ENCODE measurements around the gene EIF4B. TPM values are rescaled to one million over a fixed set of nuclear protein-coding genes. Genes with fewer than 3 reads are reported as not detected.

Gene EIF4B
- total RNA-seq, 1 donor from 2014 or later: 904 TPM

DNA sequence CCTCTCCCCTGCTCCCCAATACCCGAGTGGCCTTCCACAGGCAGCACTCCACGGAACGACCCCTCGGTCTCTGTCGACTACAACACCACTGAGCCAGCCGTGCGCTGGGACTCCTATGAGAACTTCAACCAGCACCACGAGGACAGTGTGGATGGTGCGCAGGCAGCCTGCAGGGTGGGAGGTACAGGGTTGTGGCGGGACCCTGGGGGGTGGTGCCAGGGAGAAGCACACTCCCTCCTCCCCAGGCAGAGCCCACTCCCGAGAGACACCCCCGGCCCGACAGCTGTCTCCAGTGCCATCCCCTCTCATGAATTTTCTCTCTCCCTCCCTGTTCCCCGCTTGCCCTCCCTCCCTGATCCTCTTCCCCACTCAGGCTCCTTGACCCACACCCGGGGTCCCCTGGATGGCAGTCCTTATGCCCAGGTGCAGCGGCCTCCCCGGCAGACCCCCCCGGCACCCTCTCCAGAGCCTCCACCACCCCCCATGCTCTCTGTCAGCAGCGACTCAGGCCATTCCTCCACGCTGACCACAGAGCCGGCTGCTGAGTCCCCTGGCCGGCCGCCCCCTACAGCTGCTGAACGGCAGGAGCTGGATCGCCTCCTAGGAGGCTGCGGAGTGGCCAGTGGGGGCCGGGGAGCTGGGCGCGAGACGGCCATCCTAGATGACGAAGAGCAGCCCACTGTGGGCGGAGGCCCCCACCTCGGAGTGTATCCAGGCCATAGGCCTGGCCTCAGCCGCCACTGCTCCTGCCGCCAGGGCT, 52.6 kb downstream of the EIF4B start:
- no peak for DNase-seq (ENCODE audit: low read depth in 2 of 2)

DNA sequence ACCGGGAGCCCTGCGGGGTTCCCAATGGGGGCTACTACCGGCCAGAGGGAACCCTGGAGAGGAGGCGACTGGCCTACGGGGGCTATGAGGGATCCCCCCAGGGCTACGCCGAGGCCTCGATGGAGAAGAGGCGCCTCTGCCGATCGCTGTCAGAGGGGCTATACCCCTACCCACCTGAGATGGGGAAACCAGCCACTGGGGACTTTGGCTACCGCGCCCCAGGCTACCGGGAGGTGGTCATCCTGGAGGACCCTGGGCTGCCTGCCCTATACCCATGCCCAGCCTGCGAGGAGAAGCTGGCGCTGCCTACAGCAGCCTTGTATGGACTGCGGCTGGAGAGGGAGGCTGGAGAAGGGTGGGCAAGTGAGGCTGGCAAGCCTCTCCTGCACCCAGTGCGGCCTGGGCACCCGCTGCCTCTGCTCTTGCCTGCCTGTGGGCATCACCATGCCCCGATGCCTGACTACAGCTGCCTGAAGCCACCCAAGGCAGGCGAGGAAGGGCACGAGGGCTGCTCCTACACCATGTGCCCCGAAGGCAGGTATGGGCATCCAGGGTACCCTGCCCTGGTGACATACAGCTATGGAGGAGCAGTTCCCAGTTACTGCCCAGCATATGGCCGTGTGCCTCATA, 53.3 kb downstream of the EIF4B start:
- DNase-seq (ENCODE audit: low read depth in 2 of 2): no peak

DNA sequence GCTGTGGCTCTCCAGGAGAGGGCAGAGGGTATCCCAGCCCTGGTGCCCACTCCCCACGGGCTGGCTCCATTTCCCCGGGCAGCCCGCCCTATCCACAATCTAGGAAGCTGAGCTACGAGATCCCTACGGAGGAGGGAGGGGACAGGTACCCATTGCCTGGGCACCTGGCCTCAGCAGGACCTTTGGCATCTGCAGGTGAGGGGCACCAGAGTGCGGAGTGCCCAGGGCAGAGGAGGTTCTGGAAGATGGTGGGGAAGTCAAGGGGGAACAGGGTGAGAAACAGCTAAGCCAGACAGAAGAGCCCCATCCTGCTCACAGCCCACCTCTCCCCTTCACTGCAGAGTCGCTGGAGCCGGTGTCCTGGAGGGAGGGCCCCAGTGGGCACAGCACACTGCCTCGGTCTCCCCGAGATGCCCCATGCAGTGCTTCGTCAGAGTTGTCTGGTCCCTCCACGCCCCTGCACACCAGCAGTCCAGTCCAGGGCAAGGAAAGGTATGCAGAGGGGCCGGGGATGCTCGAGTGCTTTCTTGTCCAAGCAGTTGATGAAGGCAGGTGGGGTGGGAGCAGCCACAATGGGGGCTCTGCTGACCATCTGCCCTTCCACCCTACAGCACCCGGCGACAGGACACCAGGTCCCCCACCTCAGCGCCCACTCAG, 53.9 kb downstream of the EIF4B start:
- no peak for DNase-seq (ENCODE audit: low read depth in 2 of 2)

DNA sequence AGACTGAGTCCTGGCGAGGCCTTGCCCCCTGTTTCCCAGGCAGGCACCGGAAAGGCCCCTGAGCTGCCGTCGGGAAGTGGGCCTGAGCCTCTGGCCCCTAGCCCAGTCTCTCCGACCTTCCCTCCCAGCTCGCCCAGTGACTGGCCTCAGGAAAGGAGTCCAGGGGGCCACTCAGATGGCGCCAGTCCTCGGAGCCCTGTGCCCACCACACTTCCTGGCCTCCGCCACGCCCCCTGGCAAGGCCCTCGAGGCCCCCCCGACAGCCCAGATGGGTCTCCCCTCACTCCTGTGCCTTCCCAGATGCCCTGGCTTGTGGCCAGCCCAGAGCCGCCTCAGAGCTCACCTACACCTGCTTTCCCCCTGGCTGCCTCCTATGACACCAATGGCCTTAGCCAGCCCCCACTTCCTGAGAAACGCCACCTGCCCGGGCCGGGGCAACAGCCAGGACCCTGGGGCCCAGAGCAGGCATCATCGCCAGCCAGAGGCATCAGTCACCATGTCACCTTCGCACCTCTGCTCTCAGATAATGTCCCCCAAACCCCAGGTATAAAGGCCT, 54.5 kb downstream of the EIF4B start:
- peak in 1 of 2 donors; percentile 52 for DNase-seq (ENCODE audit: low read depth in 2 of 2)

DNA sequence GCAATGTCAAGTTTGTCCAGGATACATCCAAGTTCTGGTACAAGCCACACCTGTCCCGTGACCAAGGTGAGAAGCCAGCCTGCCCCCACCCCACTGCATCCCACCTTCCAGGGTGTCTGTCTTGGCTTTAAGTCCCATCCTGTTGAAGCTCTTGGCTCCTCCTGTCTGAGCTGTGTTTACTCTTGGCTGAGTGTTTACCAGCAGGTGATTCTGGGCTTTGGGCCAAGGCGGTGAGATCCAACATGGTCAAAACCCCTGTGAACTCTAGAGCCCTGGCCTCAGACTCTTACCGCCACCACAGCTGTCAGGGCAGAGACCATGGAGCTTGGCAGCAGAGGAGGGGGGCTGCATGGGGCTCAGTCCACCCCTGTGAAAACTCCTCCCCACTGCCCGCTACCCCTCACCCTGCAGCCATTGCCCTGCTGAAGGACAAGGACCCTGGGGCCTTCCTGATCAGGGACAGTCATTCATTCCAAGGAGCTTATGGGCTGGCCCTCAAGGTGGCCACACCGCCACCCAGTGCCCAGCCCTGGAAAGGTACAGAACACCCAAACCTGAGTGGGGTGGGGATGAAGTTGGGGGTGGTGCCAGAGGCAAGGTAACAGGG, 55.3 kb downstream of the EIF4B start:
- DNase-seq (ENCODE audit: low read depth in 2 of 2): no peak

DNA sequence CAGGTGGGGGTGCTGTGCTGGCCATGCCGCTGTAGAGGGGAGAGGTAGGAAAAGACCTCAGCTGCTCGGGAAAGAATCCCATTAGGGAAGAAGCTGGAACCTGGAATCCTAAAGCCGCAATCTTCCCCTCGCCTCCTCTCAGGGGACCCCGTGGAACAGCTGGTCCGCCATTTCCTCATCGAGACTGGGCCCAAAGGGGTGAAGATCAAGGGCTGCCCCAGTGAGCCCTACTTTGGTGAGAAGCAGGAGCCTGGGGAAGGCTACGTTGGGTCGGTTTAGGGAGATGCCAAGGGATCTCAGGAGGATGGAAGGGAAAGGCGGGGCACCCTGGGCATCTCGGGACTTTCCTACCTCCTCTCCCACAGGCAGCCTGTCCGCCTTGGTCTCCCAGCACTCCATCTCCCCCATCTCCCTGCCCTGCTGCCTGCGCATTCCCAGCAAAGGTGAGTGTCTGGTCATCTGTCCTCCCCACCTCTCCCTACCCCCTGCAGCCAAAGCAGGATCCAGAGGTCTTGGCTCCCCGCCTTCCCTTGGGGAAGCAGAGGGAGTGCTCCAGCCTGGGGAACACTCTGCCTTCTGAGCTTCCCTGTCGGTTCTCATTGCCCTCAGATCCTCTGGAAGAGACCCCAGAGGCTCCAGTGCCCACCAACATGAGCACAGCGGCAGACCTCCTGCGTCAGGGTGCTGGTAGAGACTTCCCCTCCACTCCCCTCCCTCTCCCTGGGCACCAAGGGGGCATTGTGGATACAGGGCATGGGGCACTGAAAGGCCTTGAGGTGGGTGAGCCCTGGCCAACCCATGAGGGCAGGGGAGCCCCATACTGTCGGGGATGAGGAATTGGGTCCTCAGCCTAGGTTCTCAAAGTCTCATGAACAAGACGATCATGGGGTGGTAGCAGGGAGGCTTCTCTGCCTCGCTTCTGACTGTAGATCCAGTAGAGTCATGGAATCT, 56.0 kb downstream of the EIF4B start:
- DNase-seq (ENCODE audit: low read depth in 2 of 2): no peak

DNA sequence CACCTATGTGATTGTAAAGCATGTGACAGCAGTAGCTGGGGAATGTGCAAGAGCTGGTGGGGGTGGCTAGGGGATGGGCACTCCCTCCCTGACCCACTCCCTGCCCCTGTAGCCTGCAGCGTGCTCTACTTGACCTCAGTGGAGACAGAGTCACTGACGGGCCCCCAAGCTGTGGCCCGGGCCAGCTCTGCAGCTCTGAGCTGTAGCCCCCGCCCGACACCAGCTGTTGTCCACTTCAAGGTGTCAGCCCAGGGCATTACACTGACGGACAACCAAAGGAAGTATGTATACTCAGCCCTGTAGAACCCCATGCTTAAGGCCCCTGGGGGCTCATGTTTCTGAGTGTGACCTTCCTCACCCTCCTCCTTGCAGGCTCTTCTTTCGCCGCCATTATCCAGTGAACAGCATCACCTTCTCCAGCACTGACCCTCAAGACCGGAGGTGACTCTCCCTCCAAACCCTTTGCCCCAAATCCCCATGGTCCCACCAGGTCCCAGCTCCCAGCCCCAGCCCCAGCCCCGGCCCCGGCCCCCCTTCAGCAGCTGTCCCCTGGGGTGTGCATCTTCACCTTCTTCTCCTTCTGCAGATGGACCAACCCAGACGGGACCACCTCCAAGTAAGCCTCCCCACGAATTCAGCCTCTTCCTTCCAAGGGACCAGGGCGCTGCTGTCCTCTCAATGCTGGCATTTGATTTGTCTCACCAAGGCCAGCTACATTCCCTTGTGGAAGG, 56.9 kb downstream of the EIF4B start:
- no peak for DNase-seq (ENCODE audit: low read depth in 2 of 2)

DNA sequence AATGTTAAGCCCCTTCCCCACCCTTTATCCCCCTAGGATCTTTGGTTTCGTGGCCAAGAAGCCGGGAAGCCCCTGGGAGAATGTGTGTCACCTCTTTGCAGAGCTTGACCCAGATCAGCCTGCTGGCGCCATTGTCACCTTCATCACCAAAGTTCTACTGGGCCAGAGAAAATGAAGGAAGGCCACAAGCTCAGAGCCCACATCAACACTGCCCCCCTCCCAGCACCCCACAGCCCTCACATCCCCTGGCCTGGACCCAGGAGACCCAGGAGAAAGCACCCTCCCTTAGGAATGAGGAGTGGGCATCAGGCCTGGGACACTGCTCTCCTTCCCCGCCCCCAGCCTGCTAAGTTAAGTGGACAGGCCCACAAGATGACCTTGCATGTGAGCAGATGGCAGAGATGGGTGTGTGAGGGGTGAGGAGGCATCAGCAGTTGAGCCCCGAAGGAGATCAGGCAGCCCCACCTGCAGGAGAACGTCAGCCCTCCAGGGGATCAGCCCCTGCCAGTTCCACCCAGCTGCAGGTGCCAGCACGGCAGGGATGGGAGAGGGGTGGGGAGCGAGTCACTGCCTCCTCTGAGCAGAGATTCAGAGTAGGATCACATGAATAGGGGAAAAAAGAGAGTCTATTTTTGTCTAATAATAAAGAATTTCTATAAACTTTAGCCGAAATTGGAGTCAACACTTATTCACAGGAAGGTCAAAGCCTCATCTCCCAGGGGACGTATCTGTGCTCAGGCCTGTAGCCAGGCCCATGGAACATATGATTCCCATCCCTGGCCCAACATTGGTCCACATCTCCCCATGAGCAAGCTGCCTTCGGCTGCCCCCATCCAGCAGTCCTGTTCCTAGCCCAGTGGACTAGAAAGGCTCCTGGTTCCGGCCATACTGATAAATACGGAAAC, 57.7 kb downstream of the EIF4B start:
- no peak for DNase-seq (ENCODE audit: low read depth in 2 of 2)

DNA sequence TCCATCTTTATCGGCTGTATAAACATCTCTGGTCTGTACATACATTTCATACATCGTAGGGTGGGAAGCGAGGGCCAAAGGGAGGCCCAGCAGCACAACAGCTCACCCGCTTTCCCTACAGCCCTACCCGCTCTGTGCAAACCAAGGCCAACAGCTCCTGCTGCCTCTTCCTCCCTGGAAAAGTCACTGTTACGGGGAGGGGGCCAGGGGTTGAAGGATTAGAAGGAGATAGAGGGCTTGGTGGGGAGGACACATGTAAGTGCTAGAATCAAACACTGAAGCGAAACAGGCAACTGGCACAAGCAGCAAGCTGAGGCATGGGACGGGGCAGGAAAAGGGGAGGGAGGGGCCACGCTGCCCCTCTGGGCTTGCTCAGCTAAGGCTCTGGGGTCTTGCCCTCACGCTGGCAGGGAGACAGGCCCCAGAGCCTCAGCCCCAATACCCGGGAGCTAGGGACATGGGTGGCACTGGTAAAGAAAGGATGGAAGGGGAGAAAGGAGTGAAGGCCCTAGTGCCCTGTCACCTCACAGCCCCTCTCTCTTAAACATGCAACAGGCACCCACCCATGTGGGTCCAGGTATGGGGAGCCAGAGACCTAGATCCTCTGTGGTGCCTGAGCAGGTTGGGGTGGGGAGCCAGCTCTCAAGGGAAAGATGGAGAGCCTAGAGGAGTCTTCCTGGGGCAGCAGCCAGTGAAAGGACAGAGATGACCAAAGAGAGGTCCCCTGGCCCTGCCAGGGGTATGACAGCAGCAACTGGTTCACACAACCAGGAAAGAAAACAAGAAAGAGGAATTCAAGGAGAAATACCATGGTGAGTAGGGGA, 58.6 kb downstream of the EIF4B start:
- no peak for DNase-seq (ENCODE audit: low read depth in 2 of 2)

DNA sequence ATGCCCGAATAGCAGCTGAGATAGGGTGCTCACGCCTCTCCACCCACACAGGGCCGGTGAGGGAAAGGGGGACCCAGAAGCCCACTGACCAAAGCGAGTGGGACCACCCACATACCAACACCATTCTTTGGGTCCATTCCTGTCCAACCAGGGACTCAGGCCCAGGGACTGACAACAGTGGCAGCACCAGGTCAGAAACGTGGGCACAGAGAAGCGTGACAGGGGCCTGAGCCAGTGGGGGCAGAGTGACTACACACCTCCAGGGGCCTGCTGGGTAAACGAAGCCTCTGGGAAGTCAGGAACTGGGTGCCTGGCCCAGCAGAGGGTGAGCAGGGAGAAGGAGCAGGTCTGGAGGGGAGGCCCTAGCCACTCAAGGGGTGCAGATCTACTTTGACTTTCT, 59.2 kb downstream of the EIF4B start:
- DNase-seq (ENCODE audit: low read depth in 2 of 2): no peak

DNA sequence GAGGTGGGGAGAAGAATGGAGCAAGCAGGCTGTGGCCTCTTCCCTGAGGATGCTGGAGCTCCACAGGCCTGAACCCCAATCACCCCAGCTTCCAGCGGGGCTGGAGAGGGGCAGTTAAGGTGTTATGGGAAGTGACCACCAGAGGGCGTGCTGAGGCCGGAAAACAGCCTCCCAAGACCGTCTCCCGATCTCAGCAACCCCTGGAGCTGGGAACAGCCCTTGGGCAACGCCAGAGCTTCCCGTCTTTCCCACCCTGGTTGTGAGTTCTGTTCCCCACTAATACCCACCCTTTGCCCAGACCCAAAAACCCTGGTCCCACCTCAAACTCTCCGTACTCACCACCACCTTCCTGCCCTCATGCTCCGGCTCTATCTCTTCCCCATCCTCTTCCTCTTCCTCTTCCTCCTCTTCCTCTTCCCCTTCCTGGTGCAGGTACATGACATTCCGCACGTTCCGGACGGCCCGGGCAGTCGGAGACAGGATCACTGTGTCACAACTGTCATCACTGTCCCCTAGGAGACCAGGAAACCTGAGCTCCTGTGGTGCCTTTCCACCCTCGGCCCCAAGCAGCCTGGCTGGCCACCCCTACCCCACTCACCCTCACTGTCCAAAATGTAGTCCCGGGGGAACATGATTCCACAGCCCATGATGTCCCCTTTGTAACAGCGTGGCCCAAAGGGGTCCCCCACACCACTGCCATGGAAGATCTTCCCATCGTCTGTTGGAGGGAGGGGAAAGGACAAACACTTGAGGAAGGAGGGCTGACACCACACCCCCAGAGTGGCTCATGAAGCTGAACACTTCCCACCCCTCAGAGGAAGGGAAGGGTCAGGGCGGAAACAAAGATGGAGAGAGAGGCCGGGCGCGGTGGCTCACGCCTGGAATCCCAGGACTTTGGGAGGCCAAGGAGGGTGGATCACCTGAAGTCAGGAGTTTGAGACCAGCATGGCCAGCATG, 60.0 kb downstream of the EIF4B start:
- DNase-seq (ENCODE audit: low read depth in 2 of 2): peak; percentile 82 to 89

DNA sequence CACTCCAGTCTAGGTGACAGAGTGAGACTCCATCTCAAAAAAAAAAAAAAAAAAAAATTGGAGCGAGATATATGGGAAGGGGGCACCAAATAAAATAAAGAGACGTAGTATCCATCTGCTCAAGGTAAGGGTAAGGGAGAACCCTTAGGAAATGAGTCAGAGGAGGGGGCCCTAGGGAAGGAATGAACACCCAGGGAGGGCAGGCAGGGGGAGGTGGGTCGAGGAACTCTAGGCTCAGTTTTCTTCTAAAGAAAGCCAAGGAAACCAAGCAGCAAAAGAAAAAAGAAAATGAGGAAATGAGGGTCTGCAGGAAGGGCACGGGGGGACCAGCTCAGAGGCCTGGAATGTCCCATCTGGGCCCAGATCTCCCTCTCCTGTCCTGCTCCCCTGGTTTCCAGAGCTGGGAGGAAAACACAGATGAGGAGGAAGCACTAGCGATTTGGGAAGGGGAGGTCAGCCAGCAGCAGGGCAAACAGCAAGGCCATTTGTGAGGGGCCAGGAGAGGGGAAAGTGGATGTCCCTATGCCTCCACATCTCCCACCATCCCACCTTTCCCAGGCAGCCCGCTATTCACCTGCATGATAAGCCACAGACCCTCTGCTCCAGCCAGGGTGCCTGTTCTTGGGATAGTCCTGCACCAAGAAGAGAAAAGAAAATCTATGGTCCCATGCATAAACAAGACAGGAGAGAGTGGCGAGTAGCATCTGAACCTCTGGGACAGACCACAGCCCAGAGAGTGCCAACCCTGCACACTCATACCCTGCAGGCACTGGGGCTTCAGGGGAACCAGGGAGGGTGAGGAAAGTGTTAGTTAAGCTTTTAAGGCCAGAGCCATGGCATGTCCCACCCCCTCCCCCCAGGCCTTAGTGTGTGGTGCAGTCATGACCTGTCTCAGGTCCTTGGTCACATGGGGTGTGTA, 61.1 kb downstream of the EIF4B start:
- DNase-seq (ENCODE audit: low read depth in 2 of 2): no peak

DNA sequence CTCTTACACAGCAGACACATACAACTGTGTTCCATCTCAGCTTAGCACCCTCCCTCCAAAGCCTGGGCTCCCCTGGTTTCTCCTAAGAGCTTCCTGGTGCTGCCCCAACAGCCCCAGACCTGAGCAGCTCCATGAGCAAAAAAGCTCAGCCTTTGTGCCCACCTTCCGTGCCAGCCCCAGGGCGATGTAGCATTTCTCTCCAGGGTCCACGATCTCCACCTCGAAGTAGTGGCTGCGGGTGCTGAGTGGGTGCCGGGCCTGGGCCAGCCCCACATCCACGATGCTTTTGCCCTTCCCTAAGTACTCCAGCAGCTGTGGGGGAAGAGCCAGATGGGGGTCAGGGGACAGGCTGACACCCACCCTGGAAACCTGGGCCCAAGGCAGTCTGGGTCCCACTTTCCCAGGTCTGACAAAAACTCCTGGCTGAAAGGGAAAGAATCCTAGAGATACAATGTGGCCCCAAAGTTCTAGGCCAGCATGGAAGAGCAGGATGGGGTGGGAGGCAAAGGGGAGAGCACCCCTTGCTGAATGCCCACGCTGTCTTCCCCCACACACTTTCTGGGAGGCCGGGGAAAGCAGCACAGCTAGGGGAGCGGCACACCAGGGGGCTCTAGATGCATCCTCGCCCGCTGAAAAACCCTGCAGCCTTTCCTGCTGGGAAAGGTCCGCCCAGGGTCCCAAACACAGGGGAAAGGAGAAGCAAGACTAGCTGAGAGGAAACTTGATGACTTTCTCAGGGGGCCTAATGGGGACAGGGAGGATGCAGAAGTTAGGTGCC, 61.9 kb downstream of the EIF4B start:
- DNase-seq (ENCODE audit: low read depth in 2 of 2): no peak

DNA sequence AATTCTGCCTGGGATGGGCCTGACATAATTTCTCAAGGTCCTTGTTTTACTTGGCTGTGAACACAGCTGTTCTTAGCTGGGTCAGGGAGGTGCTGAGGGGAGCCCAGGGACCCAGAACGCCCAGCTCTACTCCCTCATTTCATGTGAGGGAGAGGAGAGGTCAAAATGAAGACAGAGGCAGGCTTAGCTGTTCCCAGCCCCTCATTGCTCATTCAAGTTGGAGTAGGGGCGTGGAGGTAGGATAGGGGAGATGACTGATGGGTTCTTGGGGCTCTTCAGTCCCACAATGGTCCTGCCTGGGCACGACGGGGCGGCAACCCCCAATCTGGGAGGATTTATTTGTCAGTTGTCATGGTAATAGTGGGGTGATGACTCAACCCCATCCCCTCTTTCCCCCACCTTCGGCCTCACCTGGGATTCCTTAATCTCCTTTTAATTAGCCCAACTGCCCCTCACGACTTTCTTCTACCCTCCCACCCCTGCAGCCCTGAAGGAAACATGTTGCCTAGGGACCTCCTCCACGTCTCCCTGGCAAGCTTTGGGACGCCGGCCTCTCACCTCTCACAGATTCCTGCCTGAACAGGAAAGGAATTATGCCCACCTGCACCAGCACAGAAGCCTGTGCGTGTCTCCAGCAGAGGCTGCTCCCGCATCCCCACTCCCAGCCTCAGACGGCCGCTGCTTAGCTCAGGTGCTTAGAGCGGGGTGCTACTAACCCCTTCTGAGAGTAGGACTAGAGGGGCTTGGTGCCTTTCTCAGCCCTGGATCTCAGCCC, 62.7 kb downstream of the EIF4B start:
- DNase-seq (ENCODE audit: low read depth in 2 of 2): no peak
